Measurements from ENCODE around the gene PHEX. TPM values are rescaled to one million over a fixed set of nuclear protein-coding genes. Genes with fewer than 3 reads are reported as not detected.

PHEX gene
- total and polyA plus RNA-seq, 8 donors, result 0.04 to 0.09 (median 0.07) TPM; not detected in 3

DNA sequence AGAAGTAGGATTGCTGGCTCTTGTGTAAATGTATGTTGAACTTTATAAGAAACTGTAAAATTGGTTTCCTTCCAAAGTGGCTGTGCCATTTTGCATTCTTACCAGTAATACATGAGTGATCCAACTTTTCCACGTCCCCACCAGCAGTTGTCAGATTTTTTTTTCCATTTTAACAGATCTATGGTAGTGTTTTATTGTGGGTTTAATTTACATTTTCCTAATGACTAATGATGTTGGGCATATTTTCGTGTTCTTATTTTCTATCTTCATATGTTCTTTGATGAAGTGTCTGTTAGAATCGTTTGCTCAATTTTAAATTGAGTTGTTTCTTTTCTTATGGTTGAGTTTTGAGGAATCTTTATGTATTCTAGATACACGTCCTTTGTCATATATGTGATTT is 56.2 kb downstream of the PHEX start:
- ATAC-seq (no peak), DNase-seq (no peak), FAIRE-seq (no peak)
- 58 to 71% methylated on average over 4 of the region's 4 CpGs for WGBS, 2 donors
- H3K27me3 ChIP-seq, result peaks cover 0 to 11% (median 0%) of the 10 kb centered on the region in 4 donors
- intact Hi-C loops (cut with DNase I), result no loop called here
- no peaks in the 10 kb centered on the region for H3K9me3 ChIP-seq
- H3K27ac ChIP-seq, result no peak overlapping the region
- no peak overlapping the region for H3K4me3 ChIP-seq
- TF ChIP-seq, protein P1, sequence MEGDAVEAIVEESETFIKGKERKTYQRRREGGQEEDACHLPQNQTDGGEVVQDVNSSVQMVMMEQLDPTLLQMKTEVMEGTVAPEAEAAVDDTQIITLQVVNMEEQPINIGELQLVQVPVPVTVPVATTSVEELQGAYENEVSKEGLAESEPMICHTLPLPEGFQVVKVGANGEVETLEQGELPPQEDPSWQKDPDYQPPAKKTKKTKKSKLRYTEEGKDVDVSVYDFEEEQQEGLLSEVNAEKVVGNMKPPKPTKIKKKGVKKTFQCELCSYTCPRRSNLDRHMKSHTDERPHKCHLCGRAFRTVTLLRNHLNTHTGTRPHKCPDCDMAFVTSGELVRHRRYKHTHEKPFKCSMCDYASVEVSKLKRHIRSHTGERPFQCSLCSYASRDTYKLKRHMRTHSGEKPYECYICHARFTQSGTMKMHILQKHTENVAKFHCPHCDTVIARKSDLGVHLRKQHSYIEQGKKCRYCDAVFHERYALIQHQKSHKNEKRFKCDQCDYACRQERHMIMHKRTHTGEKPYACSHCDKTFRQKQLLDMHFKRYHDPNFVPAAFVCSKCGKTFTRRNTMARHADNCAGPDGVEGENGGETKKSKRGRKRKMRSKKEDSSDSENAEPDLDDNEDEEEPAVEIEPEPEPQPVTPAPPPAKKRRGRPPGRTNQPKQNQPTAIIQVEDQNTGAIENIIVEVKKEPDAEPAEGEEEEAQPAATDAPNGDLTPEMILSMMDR (IDR thresholded peaks at IDR 0.05), result no peak
- no peaks in the 10 kb centered on the region for H3K36me3 ChIP-seq
- H3K4me1 ChIP-seq, result no peaks in the 10 kb centered on the region

DNA sequence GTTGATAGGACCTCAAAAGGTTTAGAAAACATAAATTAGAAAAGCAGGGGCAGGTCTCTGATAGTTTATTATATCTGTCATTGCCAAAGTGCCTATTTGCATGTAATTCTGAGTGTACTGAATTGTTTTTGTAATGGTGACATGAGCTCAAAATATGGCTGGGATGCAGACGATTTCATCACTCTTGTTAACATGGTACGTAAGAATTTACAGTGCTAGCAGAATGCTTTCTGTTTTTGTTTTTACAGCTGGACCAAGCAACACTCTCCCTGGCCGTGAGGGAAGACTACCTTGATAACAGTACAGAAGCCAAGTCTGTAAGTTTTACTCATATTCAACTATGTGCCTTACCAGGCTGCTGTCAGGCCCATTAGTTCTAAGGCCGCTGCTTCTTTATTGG is 58.1 kb downstream of the PHEX start:
- Histone ChIP-seq H3K4me1 (no peaks in the 10 kb centered on the region), H3K4me3 (no peak overlapping the region), H3K36me3 (no peaks in the 10 kb centered on the region), H3K27ac (no peak overlapping the region), H3K27me3 (peaks cover 0 to 11% (median 0%) of the 10 kb centered on the region in 4 donors), H3K9me3 (no peaks in the 10 kb centered on the region)
- ATAC-seq (no peak), DNase-seq (no peak), FAIRE-seq (no peak)
- TF ChIP-seq, protein P1 (IDR thresholded peaks at IDR 0.05), result no peak
- intact Hi-C loops (cut with DNase I), result no loop called here
- 63 to 69% methylated on average over 4 of the region's 4 CpGs for WGBS, 2 donors

DNA sequence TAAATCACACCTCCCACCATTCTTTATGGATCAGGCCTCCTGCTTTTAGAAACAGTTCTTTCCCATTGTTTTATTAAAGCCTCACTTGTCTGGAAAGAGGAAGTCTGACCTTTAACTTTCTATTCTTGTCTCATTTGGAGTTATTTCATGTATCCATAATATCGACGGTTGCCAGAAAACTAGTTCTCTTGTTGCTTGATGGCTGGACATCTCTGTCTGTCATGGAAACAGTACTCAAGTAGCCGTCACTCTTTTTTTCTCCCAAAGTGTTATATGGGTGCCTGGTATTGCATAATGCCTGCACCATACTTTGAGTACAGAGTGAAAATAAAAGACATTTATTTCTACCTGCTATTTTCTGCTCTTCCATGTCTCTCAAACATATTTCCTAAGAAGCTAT is 61.4 kb downstream of the PHEX start:
- FAIRE-seq, result no peak

DNA sequence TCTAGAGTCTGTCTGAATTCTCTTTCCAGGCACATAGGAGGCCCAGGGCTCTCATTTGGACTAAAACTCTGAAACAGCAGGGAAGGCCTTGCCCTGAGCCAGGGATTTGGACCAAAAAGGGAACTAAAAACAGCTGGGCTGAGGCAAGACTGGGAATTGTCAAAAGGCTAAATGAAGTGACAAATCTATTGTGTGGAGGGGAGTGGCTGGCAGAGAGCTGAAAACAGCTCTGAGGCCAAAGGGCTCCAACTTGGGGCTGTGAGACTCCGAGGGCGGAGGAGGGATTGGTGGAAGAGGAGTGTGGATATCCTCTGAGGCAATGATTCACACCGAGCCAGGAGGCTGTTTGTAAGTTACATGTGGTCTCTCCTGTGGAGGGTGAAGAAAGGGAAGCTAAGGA is 63.2 kb downstream of the PHEX start:
- TF ChIP-seq, protein P1 (IDR thresholded peaks at IDR 0.05), result no peak
- Histone ChIP-seq H3K27ac (no peak overlapping the region), H3K36me3 (no peaks in the 10 kb centered on the region), H3K4me3 (no peak overlapping the region), H3K4me1 (no peaks in the 10 kb centered on the region), H3K27me3 (peaks cover 0 to 6% (median 0%) of the 10 kb centered on the region in 4 donors), H3K9me3 (no peaks in the 10 kb centered on the region)
- DNase-seq, result no peak
- intact Hi-C loops (cut with DNase I), result no loop called here
- 62 to 73% methylated on average over 3 of the region's 3 CpGs for WGBS, 2 donors
- peak in 1 of 4 donors; percentile 35 for ATAC-seq
- FAIRE-seq, result no peak

More for the DNA sequence above, 61.4 kb downstream of the PHEX start:
- H3K27ac ChIP-seq, result no peak overlapping the region
- no peak overlapping the region for H3K4me3 ChIP-seq
- TF ChIP-seq, protein P1 (IDR thresholded peaks at IDR 0.05), result no peak
- H3K9me3 ChIP-seq, result no peaks in the 10 kb centered on the region
- no peak for DNase-seq
- intact Hi-C loops (cut with DNase I), result no loop called here
- peaks cover 0 to 11% (median 0%) of the 10 kb centered on the region in 4 donors for H3K27me3 ChIP-seq
- WGBS, 2 donors, result 52 to 61% methylated on average over 3 of the region's 3 CpGs
- ATAC-seq, result no peak
- no peaks in the 10 kb centered on the region for H3K4me1 ChIP-seq
- H3K36me3 ChIP-seq, result no peaks in the 10 kb centered on the region

DNA sequence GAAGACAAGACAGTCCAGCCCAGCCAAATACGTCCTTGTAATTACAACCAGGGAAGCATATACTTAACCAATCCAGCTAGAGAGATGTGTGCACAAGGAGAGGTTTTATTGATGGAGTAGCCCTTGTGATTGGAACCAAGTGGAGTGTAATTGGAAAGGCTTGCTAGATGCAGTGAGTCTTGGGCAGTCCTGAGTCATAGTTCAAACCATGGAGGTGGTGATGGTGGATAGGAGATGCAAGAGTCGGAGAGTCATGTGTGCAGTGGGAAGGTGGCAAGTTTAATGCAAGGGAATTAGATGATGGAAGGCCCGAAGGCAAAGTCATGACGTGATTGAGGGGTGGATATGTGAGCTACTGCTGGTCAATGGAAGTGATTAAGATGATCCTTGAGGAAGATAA is 63.7 kb downstream of the PHEX start:
- no peak for DNase-seq
- ATAC-seq, result no peak
- TF ChIP-seq, protein P1 (IDR thresholded peaks at IDR 0.05), result no peak
- H3K9me3 ChIP-seq, result no peaks in the 10 kb centered on the region
- peaks cover 0 to 6% (median 0%) of the 10 kb centered on the region in 4 donors for H3K27me3 ChIP-seq
- no peaks in the 10 kb centered on the region for H3K4me1 ChIP-seq
- no peak for FAIRE-seq
- WGBS, 2 donors, result 69 to 80% methylated on average over 4 of the region's 4 CpGs
- no peak overlapping the region for H3K4me3 ChIP-seq
- intact Hi-C loops (cut with DNase I), result no loop called here
- H3K27ac ChIP-seq, result no peak overlapping the region
- no peaks in the 10 kb centered on the region for H3K36me3 ChIP-seq
